Breast epithelium (tissue), 3 donors: Measurements from ENCODE around the gene IGIP.

Experiments
- CTCF ChIP-seq, 3 donors: fragments of 450-650 bp; IDR thresholded peaks; one replicate each; pipeline ENCODE4 v1.5.1; 2016 to 2017; ENCODE audit warnings: antibody characterized with exemption in 3 of 3, mild to moderate bottlenecking in 3 of 3, moderate library complexity in 3 of 3
- POLR2A ChIP-seq: fragments of 450-650 bp; IDR thresholded peaks from one replicate; pipeline ENCODE4 v1.6.1; 2016; ENCODE audit warnings: antibody characterized with exemption, mild to moderate bottlenecking, moderate library complexity

- TF ChIP-seq CTCF (IDR thresholded peaks at IDR 0.05) (no peak), POLR2A (no peak)
Observed at GRCh38 chr5:140153255-140153654, 27.5 kb downstream of the IGIP start.
